Fibroblast of skin of abdomen (primary cell): ENCODE measurements around the gene RANBP17. TPM values are rescaled to one million over a fixed set of nuclear protein-coding genes. Genes with fewer than 3 reads are reported as not detected.
"Not testable (repeated sequence)": the region's sequence is repeated elsewhere in the genome, so short reads cannot be mapped to it uniquely, and the experiment has no call there.

ENCODE experiments used
- DNase-seq: peaks from one replicate; pipeline ENCODE4 v3.0.0-alpha.2; 2013
- polyA plus RNA-seq, 2 experiments: library from polyadenylated mRNA; unstranded; fragments of 120-200 nt; gene quantifications; one replicate each; pipeline ENCODE4 v1.2.1, GENCODE V29; 2013; ENCODE audit not compliant: insufficient read length in 2 of 2

The RANBP17 gene
- polyA plus RNA-seq (2013, experiment 1 of 2; ENCODE audit: insufficient read length), result 5.3 TPM
- 6.2 TPM for polyA plus RNA-seq (2013, experiment 2 of 2; ENCODE audit: insufficient read length)

DNA sequence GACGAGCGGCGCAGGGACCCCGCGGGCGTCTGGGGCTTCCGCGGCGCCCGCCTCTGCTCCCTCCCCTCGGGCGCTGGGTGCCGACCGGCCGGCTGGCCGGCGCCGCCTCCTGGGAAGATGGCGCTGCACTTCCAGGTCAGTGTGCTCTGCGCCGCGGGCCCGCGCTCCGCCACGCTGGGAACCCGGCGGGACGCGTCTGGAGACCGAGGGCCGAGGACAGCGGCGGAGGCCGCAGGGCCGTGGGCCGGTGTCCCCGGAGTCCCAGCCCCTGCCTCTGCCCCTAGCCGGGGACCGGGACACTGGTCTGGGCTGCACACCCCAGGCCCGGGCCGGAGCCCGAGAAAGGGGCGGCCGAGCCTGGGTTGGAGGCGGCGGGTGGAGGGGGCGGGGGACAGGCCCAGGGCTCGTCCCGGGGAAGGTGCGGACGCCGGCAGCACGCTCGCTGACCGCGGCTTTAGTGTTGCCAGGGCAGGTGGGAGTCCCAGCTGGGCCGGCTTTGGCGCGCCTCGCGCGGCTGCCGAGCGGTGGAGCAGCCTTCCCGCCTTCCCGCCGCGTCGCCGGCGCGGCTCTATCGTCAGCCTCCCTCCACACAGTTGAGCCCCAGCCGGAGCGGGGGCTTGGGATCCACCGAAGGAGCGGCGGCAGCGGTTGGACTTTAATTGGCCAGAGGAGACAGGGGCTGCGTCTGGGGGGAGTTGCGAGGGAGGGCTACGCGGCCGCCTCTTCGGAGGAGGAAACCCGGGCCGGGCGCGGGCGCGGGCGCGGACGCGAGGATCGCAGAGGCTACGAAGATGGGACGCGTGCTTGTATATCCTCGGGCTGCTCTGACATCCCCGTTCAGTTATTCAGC is at the start of gene RANBP17:
TSS of gene RANBP17 (plus strand) at position 102 of the 850 bp plus-strand sequence.
- peak; percentile 80 for DNase-seq

DNA sequence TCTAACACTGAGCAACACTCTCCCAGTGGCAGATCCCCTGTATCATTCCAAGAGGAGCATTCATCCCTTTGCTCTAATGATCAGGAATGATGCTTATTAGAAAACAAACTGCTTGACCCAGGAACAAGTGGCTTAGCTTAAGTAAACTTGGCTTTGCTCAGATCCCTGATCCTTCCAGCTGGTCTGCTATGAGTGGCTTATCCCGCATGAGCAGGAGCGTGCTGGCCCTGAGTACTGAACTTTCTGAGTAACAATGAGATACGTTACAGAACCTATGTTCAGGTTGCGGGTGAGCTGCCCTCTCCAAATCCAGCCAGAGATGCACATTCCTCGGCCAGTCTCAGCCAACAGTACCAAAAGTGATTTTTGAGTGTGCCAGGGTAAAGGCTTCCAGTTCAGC is 48.6 kb upstream of the RANBP17 start:
- no peak for DNase-seq

DNA sequence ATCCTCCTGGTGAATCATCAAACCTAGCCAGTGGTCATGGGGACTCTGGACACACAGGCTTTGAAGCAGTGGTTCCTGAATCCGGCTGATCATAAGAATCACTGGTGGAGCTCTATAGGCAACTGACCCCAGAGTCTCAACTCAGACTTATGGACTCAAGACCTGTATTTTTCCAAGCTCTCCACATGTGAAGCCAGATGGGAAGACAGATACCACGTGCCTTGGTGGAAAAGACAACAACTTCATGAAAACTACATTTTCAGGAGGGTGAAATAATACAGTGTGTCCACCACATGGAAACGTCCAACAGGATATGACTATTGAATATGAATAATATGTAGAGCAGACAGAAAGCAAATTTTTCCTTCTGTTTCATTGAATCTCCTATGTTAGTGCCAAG is 44.6 kb upstream of the RANBP17 start:
- DNase-seq, result no peak

DNA sequence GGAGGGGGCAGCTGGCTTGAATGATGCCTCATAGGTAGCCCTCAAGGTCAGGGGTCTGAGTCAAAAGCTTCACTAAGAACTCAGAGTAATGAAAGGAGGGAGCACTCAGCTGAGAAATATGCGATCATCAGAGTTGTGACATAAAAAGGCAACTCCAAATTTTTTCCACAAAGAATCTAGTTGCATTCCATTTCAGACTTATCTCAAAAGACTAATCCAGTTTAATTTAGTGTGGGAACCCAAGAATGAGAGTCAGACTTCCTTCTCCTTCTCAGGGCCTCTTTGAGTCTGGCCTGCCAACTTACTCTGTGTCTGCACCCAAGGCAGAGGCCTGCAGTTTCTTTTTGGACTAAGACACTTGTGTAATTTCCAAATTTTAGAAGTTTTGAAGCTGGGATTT is 43.6 kb upstream of the RANBP17 start:
- peak; percentile 66 for DNase-seq

DNA sequence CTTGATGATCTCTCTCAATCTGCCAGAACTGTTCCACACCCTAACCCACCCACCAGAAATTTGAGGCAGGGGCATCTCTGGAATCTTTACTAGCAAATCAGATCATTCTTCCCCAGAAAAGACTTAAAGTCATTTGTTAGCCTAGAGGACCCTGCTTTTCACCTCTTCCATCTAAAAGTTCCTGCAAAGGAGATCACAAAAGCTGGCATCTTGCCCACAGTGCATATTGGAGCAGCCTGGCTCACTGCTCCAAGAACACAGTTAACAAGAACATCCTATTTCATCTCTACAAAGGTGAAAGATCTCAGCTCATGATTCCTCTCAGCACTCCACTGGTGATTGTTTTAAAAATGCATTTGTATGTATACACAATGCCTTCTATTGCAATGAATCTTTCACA is 42.0 kb upstream of the RANBP17 start:
- no peak for DNase-seq

DNA sequence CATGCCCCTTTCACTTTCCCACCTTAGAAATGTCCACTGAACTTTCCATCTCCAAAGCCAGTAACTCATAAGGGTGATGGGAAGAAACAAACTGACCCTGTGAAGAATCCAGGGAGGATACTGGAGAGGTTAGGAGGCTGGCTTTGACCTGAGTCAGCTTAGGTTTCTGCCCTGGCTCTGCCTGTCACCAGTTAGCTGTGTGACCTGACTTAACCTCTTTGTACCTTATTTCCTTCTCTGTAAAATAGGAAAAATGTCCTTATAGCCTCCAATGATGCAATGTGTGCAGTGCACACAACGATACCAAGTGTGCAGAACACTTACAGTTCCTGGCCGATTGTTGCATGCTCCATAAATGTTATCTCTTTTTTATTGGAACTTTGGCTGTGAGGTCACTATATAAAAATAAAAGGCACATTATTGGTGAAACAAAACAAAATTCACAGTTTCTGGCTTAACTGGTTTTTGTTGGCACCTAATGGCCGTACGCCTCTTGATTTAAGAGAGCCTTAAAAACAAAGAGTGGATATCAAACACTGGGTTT is 40.5 kb upstream of the RANBP17 start:
- DNase-seq, result no peak

DNA sequence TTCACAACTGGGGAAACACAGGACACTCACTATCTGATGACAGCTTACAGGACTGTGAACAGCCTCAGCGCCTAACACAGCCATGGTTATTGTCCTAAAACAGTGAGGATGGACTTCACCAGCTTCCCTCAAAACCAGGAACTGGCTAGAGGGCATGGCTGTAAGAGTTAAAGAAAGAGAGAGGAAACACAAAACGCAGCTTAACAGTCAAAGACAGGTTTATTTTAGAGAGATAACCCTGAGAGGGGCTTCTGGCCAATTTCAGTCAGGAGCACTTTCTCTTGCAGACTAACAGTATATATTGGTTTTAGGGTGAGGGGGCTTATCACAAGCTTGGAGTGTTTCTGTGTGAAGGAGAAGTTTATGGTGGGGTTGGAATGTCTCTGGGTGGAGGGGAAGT is 35.7 kb upstream of the RANBP17 start:
- no peak for DNase-seq

DNA sequence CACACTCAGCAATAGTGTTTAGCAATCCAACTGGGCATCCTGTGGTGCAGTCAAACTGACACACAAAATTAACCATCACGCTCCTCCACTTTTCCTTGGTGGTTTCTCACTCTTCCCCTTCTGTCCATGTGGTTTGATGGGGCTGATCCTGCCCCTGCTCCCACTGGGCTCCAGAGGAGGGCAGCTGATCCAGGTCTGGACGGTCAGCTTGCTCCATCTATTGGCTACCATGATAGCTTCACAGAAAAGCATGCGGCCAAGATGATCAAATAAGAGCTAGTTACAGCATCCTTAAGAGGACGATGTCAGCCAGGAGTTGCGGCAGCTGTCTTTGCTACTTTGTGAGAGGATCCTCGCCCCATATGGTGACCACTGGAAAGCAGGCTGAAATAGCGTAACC is 29.6 kb upstream of the RANBP17 start:
- no peak for DNase-seq

DNA sequence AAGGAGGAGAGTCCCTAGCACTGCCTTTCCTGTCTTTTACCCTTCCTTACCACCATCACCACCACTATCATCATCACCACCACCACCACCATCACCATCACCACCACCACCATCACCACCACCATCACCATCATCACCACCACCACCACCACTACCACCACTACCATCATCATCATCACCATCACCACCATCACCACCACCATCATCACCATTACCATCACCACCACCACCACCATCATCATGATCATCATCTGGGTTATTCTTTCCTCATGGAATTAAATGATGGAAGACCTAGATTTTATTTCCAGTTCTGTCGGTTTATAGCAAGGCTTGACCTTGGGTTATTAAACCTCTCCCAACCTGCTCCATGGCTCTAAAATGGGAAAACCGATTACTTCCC is 27.8 kb upstream of the RANBP17 start:
- not testable (repeated sequence) for DNase-seq

DNA sequence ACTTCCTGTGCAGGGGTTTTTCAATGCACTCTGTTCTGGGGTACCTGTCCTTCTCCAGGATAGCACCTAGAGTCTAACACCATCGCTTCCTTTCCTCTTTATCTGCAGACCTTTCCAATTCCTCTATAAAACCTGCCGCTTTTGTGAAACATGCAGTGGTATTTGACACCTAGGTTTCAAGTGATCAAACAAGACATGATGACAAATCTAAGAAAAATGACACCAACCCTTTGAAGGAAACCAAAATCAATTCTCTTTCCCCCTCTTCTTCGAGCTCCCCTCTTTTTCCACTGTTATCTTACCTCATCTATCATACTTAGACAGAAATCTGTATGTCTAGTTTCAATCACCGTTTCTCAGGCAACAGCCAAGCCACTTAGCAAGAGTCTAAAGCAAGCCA is 25.6 kb upstream of the RANBP17 start:
- DNase-seq, result no peak

DNA sequence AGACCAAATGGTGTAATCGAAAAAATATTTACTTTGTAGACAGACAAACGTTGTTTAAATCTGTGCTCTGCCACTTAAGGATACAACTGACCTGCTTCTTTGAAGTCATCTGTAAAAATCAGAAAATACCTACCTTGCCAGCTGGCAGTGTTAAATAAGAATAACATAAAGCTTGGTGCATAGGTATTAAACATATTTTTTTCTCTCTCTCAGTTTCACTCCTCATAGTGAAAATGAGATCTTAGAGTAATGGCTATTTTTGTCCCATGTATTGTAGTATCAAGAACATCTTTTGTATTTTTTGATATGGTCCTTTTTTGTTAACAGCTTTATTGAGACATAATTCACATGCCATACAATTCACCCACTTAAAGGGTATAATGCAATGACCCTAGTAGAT is 17.9 kb upstream of the RANBP17 start:
- DNase-seq, result no peak

DNA sequence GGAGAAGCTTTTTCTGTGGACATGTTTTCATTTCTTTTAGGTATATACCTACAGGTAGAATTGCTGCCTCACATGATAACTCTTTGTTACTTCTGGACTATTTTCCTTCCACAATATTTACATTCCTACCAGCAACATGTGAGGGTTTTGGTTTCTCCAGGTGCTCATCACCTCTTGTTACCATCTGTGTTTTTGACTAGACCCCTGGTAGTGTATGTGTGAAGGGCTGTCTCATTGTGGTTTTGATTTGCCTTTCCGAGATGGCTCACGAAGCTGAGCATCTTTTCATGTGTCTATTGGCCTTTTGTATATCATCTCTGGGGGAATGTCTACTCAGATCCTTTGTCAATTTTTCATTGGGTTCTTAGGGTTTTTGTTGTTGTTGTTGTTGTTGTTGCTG is 17.2 kb upstream of the RANBP17 start:
- DNase-seq, result no peak

DNA sequence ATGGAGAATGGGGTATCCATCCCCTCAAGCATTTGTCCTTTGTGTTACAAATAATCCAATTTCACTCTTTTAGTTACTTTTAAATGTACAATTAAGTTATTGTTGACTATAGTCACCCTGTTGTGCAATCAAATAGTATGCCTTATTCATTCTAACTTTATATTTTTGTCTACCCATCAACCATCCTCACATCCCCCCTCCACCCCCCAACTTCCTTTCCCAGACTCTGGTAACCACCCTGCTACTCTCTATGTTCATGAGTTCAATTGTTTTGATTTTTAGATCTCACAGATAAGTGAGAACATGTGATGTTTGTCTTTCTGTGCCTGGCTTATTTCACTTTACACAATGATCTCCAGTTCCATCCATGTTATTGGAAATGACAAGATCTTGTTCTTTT is 15.4 kb upstream of the RANBP17 start:
- DNase-seq, result no peak

DNA sequence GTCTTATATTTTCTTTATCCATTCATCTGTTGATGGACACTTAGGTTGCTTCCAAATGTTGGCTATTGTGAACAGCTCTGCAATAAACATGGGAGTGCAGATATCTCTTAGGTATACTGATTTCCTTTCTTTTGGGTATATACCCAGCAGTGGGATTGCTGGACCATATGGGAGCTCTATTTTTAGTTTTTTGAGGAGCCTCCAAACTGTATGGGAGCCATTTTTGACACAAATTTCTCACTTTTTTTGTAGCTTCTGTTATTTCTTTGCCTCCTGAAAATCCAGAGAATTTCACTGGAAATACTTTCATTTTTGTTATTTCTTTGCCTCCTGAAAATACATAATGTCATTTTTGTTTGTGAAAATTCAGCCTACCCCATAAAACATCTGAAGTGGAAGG is 15.0 kb upstream of the RANBP17 start:
- DNase-seq, result no peak

DNA sequence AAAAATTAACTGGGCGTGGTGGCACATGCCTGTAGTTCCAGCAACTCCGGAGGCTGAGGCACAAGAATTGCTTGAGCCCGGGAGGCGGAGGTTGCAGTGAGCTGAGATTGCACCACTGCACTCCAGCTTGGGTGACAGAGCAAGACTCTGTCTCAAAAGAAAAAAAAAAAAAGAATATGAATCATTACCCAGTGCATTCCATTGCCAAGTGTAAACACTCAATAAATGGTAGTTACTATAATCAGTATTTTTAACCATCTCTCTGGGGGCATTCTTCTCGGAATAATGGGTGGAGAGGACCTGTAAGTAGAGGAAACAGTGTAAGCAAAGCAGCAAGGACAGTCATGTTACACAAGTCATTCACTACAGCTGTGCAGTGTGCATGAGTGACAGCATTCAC is 13.8 kb upstream of the RANBP17 start:
- DNase-seq, result no peak

DNA sequence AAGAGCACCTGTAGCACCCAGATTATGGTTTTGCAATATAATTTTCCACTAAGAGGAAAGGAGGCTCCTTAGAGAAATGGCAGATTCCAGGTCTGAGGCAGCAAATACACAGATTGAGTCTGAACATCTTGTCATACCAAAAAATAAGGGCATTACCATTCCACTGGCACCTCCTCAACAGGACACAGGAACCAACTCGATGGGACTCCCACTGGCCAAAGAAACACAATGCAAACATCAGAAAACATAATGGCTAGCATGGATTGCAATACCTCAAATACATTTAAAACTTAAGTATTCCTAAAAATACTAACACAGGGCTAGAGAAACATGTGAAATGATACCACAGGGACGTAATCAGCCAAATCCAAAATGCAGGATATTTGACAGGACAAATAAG is 12.4 kb upstream of the RANBP17 start:
- DNase-seq, result no peak

DNA sequence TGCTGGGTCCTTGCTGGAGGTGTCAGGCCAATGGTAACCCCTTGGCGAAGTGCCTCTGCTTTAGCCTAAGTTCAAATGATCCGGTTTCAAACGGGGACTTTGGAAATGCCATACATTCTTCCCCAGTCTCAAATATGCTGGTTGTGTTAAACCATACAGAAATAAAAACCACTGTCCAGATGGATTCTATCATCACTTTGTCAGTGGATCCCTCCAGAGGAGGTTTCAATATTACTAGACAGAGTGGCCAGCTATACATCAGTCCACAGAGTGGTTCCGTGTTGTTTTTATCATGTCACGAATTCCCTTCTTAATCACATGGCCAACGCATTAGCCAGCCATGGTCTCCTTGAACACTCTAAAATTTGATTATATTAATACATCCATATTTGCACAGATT is 7.3 kb upstream of the RANBP17 start:
- DNase-seq, result peak; percentile 38

DNA sequence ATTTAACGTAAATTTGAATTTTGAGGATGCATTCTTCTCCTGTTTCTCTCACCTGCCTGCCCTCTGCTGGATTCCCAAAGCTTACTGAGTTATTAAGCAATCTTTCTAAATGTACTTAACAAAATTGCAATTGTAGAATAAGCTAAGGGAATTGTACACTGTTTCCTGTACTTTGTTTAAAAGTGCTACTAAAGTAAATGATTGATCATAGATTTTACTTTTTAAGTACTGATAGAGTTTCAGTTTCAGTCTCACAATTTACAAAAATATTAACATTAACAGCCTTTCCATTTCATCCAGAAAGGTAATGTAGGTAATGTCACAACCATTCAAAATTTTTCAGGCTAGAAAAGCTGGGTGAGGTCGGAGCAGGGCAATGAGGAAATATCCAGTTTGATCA is 4.8 kb upstream of the RANBP17 start:
- DNase-seq, result no peak

DNA sequence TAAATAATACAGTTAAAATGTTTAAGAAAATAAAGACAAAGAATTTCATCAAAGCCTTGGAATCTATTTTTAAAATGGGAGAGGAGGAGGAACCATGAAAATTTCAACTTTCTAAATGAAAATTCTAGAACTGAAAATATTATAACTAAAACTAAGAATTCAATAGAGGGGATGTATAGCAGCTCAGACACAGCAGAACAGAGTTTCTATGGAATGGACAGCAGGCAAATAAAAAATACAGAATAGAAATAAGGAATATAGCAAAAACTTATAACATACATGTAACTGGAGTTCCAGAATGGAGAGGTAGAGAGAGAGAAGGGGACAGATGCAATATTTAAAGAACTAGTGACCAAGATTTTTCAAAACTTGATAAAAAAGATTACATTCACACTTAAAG is 1.4 kb upstream of the RANBP17 start:
- DNase-seq, result no peak

DNA sequence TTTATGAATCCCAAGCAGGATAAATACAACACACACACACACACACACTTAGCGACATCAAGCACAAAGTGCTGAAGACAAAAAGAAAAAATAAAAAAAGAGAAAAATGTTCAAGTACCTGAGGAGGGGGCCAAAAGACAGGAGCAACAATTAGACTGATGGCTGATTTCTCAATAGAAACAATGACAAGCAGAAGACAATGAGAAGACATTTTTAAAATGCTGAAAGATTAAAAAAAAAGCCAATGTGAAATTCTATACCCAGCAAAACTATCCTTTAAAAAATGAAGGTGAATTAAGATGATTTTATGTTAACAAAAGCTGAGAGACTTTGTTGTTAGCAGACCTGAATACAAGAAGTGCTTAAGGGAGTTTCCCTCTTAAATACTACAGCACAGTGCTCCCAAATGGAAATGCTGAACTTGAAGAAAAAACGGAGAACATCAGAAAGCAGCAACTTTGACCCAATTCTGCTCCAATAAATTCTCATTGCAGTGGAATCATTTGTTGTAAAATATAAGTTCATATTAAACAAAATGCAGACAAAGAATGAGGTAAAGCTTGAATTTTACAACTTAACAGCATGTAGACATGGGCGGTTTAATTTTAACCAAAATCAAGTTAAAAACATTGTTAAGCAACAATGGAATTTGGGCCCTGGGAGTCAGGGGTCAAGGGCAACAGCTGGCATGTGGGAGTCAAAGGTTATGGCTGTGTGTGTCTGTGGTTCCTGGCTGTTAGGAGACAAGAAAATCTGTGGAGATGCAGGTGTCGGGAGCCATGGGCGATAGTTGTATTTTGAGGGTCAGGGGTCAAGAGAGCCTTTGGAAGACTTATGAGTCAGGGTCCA is 776 bp upstream of the RANBP17 start:
- DNase-seq, result no peak

DNA sequence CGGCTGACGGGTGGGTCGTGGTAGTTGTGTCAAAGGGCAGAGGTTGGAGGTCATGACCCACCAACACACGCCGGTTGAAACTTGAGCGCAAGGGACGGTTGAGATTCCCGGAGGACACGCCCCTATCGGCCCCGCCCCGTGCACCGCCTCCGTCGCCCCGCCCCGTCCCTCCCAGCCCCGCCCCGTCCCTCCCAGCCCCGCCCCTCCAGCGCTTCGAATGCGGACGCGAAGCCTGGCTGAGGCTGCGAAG is 226 bp upstream of the RANBP17 start:
- DNase-seq, result no peak

DNA sequence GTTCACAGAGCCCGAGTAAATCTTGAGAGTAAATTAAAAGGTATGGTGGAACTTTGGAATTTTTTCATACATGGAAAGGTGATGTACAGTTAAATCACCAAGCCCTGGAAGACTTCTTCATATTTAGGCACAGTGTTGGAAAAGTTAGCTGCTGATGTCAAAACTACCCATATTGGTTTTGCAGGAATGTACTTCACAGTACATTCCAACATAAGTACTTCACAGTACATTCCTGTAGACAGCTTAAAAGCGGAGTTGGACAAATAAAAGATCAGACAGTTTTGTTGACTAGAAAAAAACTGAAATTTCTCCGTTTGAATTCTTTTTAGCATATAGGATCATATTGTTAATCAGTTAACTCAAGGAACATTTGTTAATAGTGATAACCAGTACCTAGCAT is 1.8 kb downstream of the RANBP17 start:
- peak; percentile 81 for DNase-seq

DNA sequence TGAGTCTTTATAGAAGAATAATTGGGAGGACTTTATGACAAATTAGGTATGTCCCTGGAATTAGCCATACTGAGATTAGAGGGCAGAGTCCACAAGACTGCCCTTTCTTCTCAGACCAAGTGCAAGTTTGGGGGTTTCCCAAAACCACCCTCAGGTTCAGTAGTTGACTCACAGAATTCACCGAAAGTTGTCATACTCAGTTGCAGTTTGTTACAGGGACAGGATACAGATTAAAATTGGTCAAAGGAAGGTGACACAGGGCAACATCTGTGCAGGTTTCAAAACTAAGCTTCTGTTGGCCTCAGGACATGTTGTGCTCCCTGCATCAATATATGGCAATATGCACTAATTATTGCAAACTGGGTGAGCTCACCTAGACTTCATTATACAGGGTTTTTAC is 3.8 kb downstream of the RANBP17 start:
- DNase-seq, result no peak

DNA sequence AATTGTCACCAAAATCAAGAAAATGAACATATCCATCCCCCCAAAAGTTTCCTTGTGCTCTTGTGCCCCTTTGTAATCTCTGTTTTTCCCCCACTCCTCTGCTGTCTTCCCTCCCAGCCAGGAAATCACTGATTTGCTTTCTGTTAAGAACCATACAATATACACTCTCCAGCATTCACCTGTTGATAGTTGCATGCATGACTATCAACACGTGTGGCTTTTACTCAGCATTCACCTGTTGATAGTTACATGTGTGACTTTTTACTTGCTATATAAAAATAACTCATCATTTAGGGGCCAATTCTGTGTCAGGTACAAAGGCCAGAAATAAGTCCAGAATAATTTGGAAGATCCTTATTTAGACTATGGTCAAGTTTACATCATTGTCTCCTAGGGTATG is 6.0 kb downstream of the RANBP17 start:
- no peak for DNase-seq
